Epithelial cell of esophagus (primary cell): ENCODE data around the gene OR2B6.
"Not testable (repeated sequence)": the region's sequence is repeated elsewhere in the genome, so short reads cannot be mapped to it uniquely, and the experiment has no call there.

ENCODE experiments used
- DNase-seq: peaks from one replicate; pipeline ENCODE4 v3.0.0; 2010; ENCODE audit warnings: low read depth
- H3K4me3 ChIP-seq: 2 replicates; pipeline ENCODE4 v1.5.1; 2011; ENCODE audit warnings: mild to moderate bottlenecking, low read length, control low read depth
- CTCF ChIP-seq: IDR thresholded peaks from 2 replicates; pipeline ENCODE4 v1.5.1; 2011; ENCODE audit warnings: low read depth, mild to moderate bottlenecking, low read length, control low read depth, inconsistent platforms; ENCODE audit not compliant: insufficient read depth; ENCODE audit errors: missing control alignments

Gene OR2B6

GRCh38 chr6:27956941-27957340 is at the start of gene OR2B6:
TSS of gene OR2B6 (plus strand) at chr6:27957241. CDS start at chr6:27957241, 0 bp downstream.
- TF ChIP-seq CTCF: no peak
- no peak for DNase-seq
- H3K4me3 ChIP-seq: no peak within 1 kb of the TSS

GRCh38 chr6:27908017-27908416 is 49.0 kb upstream of the OR2B6 start:
- no peak overlapping the region for H3K4me3 ChIP-seq
- DNase-seq: no peak
- no peak for TF ChIP-seq CTCF

GRCh38 chr6:27911956-27912446 is 45.0 kb upstream of the OR2B6 start, which contains the start of gene OR2B2:
TSS of gene OR2B2 (minus strand) at chr6:27912396. CDS start at chr6:27912319, 77 bp downstream.
- H3K4me3 ChIP-seq: no peak within 1 kb of the TSS
- DNase-seq: no peak
- no peak for TF ChIP-seq CTCF

- no peak overlapping the region for H3K4me3 ChIP-seq
- no peak for TF ChIP-seq CTCF
- peak; percentile 12 for DNase-seq
These were observed 34.1 kb upstream of the OR2B6 start for GRCh38 chr6:27922949-27923348.

- no peak for TF ChIP-seq CTCF
- H3K4me3 ChIP-seq: no peak overlapping the region
- DNase-seq: peak; percentile 8
These were observed 32.9 kb upstream of the OR2B6 start for GRCh38 chr6:27924179-27924578.

- DNase-seq, H3K4me3 ChIP-seq: not testable (repeated sequence)
These were observed 29.0 kb upstream of the OR2B6 start for GRCh38 chr6:27928041-27928440.

- DNase-seq: not testable (repeated sequence)
These were observed 27.1 kb upstream of the OR2B6 start for GRCh38 chr6:27929930-27930329.

GRCh38 chr6:27931209-27931608 is 25.8 kb upstream of the OR2B6 start:
- DNase-seq: no peak
- H3K4me3 ChIP-seq: no peak overlapping the region
- no peak for TF ChIP-seq CTCF

More at GRCh38 chr6:27929930-27930329, 27.1 kb upstream of the OR2B6 start:
- not testable (repeated sequence) for H3K4me3 ChIP-seq
